PC-3 (cell line): Measurements from ENCODE around the gene ELL2. TPM values are rescaled to one million over a fixed set of nuclear protein-coding genes. Genes with fewer than 3 reads are reported as not detected.

Source experiments
- ATAC-seq: fragments of 200-7000 bp; cut with Tn5 transposase; 2 replicates; pipeline ENCODE4 v1.9.1; 2020; ENCODE audit warnings: mild to moderate bottlenecking, moderate library complexity
- BruUV-seq: library from RNA; stranded (reverse); fragments of 400-500 nt; replicated peaks from 2 replicates; lab custom pipeline; 2021; lab: Mats Ljungman, UMichigan
- CTCF ChIA-PET: fragments of 300-600 bp; sonication (Branson Sonifier 250); formaldehyde crosslinking; loops from one replicate; lab custom pipeline; 2022; ENCODE audit warnings: antibody characterized with exemption; lab: Charles Lee
- POLR2A ChIA-PET: fragments of 300-600 bp; sonication (Branson Sonifier 250); formaldehyde crosslinking; loops from one replicate; lab custom pipeline; 2022; ENCODE audit warnings: antibody characterized with exemption; ENCODE audit not compliant: unreplicated experiment; lab: Charles Lee
- DNase-seq: peaks from one replicate; pipeline ENCODE4 v3.0.0-alpha.2; 2015
- H2AFZ ChIP-seq: fragments of 300-600 bp; sonication (generic); 2 replicates; pipeline ENCODE4 v1.6.0; 2016; ENCODE audit warnings: antibody characterized with exemption, low read length
- H3F3A ChIP-seq: fragments of 300-600 bp; sonication (generic); one replicate; pipeline ENCODE4 v1.6.0; 2017; ENCODE audit warnings: antibody characterized with exemption, low read length, control low read depth, mild to moderate bottlenecking; ENCODE audit not compliant: unreplicated experiment
- H3K27ac ChIP-seq: fragments of 300-600 bp; sonication (generic); 2 replicates; pipeline ENCODE4 v1.5.1; 2016; ENCODE audit warnings: mild to moderate bottlenecking, low read length
- H3K27me3 ChIP-seq: fragments of 300-600 bp; sonication (generic); 2 replicates; pipeline ENCODE4 v1.6.1; 2016; ENCODE audit warnings: low read length, mixed read lengths
- H3K36me3 ChIP-seq: fragments of 300-600 bp; sonication (generic); 2 replicates; pipeline ENCODE4 v1.6.1; 2016; ENCODE audit warnings: low read depth, mixed run types, low read length, mixed read lengths
- H3K4me1 ChIP-seq: fragments of 300-600 bp; sonication (generic); 2 replicates; pipeline ENCODE4 v1.5.1; 2016; ENCODE audit warnings: low read length; ENCODE audit not compliant: insufficient read depth
- H3K4me2 ChIP-seq: fragments of 300-600 bp; sonication (generic); 2 replicates; pipeline ENCODE4 v1.6.0; 2016; ENCODE audit warnings: low read length
- H3K4me3 ChIP-seq: fragments of 300-600 bp; sonication (generic); 2 replicates; pipeline ENCODE4 v1.5.1; 2016; ENCODE audit warnings: mild to moderate bottlenecking, low read length, mixed read lengths
- H3K79me2 ChIP-seq: fragments of 300-600 bp; sonication (generic); 2 replicates; pipeline ENCODE4 v1.6.1; 2017; ENCODE audit warnings: low read length, mixed read lengths
- H3K9ac ChIP-seq: fragments of 300-600 bp; sonication (generic); 2 replicates; pipeline ENCODE4 v1.6.0; 2016; ENCODE audit warnings: mild to moderate bottlenecking, low read length
- H3K9me2 ChIP-seq: fragments of 300-600 bp; sonication (generic); replicated peaks from 2 replicates; pipeline ENCODE4 v1.6.1; 2016; ENCODE audit warnings: mixed run types, low read length, mixed read lengths
- H3K9me3 ChIP-seq: fragments of 300-600 bp; sonication (generic); 2 replicates; pipeline ENCODE4 v1.6.1; 2016; ENCODE audit warnings: low read length, mixed read lengths
- H4K20me1 ChIP-seq: fragments of 300-600 bp; sonication (generic); 2 replicates; pipeline ENCODE4 v1.6.1; 2016; ENCODE audit warnings: low read length, mixed read lengths
- EZH2 ChIP-seq: fragments of 300-600 bp; sonication (generic); IDR thresholded peaks from one replicate; pipeline ENCODE4 v1.6.1; 2017; ENCODE audit warnings: antibody characterized with exemption, mild to moderate bottlenecking, low read length; ENCODE audit not compliant: unreplicated experiment
- EZH2phosphoT487 ChIP-seq: fragments of 300-600 bp; sonication (generic); IDR thresholded peaks from 2 replicates; pipeline ENCODE4 v1.6.1; 2018; ENCODE audit warnings: mild to moderate bottlenecking, antibody characterized with exemption, low read length, borderline replicate concordance
- intact Hi-C: fragments of 100-400 bp; cut with micrococcal nuclease; formaldehyde crosslinking; loops from 2 replicates; pipeline ENCODE4 v1.9.0; 2023
- total RNA-seq: library from RNA; depleted of rRNA; stranded (reverse); fragments of >200 nt; gene quantifications from 2 replicates; pipeline ENCODE4 v1.2.3, GENCODE V29; 2014
- TF ChIP-seq, protein P1 (sequence below): fragments of 300-600 bp; sonication (generic); conservative IDR thresholded peaks from 2 replicates; pipeline ENCODE4 v1.5.1; 2017; ENCODE audit warnings: antibody characterized with exemption, low read depth, mild to moderate bottlenecking, low read length

The ELL2 gene
- total RNA-seq, 1 experiment from 2014 or later, result 72.2 TPM

DNA sequence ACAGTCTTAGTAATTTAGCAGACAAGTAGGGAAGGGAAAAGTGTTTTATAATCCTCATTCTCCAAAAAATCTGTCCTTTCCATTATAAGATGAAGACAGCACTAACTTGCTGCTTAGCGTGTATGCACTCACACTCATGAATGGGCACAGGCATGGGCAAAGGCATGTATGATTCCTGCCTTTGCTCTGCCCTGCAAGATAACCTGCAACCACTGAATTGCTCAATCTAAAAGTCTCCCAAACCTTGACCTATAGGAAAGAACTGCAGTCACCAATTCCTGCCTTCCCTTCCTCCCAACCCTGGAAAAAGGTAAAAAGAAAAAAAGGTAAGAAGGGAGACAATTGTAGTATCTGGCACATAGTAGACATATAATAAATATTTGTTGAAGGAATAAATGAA, 40.8 kb downstream of the ELL2 start:
- ChIA-PET CTCF (no interaction called here), POLR2A (no interaction called here)
- no peak overlapping the region for H2AFZ ChIP-seq
- TF ChIP-seq, protein P1, sequence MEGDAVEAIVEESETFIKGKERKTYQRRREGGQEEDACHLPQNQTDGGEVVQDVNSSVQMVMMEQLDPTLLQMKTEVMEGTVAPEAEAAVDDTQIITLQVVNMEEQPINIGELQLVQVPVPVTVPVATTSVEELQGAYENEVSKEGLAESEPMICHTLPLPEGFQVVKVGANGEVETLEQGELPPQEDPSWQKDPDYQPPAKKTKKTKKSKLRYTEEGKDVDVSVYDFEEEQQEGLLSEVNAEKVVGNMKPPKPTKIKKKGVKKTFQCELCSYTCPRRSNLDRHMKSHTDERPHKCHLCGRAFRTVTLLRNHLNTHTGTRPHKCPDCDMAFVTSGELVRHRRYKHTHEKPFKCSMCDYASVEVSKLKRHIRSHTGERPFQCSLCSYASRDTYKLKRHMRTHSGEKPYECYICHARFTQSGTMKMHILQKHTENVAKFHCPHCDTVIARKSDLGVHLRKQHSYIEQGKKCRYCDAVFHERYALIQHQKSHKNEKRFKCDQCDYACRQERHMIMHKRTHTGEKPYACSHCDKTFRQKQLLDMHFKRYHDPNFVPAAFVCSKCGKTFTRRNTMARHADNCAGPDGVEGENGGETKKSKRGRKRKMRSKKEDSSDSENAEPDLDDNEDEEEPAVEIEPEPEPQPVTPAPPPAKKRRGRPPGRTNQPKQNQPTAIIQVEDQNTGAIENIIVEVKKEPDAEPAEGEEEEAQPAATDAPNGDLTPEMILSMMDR, result no peak
- TF ChIP-seq EZH2 (no peak), EZH2phosphoT487 (no peak)
- H3K36me3 ChIP-seq, result peaks cover 11% of the 10 kb centered on the region
- DNase-seq, result no peak
- no peaks in the 10 kb centered on the region for H3K9me2 ChIP-seq
- H3K4me1 ChIP-seq, result no peaks in the 10 kb centered on the region
- no peak for ATAC-seq
- H3F3A ChIP-seq, result no peaks in the 10 kb centered on the region
- H3K4me2 ChIP-seq, result no peak overlapping the region
- no peak overlapping the region for H3K4me3 ChIP-seq
- H3K79me2 ChIP-seq, result peaks cover 93% of the 10 kb centered on the region
- no peaks in the 10 kb centered on the region for H3K9me3 ChIP-seq
- H3K27me3 ChIP-seq, result no peaks in the 10 kb centered on the region
- H3K9ac ChIP-seq, result no peak overlapping the region
- H3K27ac ChIP-seq, result no peak overlapping the region
- intact Hi-C loops, result no loop called here
- H4K20me1 ChIP-seq, result peaks cover 9% of the 10 kb centered on the region; the same call in 1 of the 2 replicates
- BruUV-seq, result no TSS peak

DNA sequence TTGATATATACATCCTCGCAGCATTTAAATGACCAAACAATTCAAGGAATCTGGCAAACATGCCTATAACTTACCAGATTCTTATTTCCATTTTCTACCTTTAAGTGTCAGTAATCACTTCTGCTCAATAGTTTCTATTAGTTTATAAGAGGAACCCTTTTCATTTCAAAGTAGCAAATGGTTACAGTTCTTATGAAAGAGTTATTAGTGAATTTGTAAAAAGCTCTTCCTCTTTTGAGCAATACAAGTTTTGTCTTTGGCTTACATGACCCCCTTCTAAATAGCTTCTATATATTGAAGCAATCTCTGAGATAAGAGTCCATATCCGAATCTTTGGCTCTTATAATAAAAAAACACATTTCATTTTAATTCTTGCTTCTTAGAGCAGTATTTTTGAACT, 42.0 kb downstream of the ELL2 start:
- no peaks in the 10 kb centered on the region for H3K9me2 ChIP-seq
- H3K27me3 ChIP-seq, result no peaks in the 10 kb centered on the region
- peaks cover 18% of the 10 kb centered on the region; the same call in 1 of the 2 replicates for H3K36me3 ChIP-seq
- H3F3A ChIP-seq, result no peaks in the 10 kb centered on the region
- intact Hi-C loops, result no loop called here
- no TSS peak for BruUV-seq
- H3K79me2 ChIP-seq, result peaks cover 91% of the 10 kb centered on the region
- DNase-seq (no peak), ATAC-seq (no peak)
- no peaks in the 10 kb centered on the region for H3K4me1 ChIP-seq
- no peak overlapping the region for H3K27ac ChIP-seq
- no peaks in the 10 kb centered on the region for H3K9me3 ChIP-seq
- no peak overlapping the region for H3K9ac ChIP-seq
- H2AFZ ChIP-seq, result no peak overlapping the region
- no peak overlapping the region for H3K4me3 ChIP-seq
- POLR2A ChIA-PET, result no interaction called here
- H3K4me2 ChIP-seq, result no peak overlapping the region
- peaks cover 9% of the 10 kb centered on the region; the same call in 1 of the 2 replicates for H4K20me1 ChIP-seq
- TF ChIP-seq, protein P1, result no peak
- TF ChIP-seq EZH2phosphoT487 (no peak), EZH2 (no peak)
- CTCF ChIA-PET, result no interaction called here

DNA sequence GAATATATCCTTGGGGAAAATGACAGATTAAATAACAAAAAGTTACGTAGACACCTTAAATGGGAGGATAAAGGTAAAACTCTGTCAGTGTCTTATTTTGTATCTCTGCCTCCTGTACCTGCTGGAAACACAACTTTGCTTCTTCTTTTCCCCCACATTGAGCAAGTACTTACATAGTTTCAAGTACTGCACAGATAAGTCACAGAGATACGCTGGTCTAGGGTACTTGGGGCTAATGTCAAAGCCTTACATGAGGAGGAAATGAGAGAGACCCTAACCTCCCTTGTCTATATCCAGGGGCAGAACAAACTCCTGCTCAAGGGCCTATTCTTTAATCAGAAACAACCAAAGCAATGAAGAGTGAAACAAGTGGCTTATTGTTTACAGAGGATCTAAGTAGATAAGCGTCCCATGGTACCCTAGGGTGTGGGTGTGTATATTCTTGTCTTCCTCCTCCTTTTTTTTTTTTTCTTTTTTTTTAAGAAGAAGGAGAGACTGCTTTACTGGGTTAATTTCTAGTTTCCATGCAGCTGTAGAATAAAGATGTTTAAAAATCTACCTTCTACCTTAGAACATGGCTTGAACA, 43.1 kb downstream of the ELL2 start:
- ChIA-PET POLR2A (no interaction called here), CTCF (no interaction called here)
- H3K9ac ChIP-seq, result no peak overlapping the region
- DNase-seq, result no peak
- intact Hi-C loops, result no loop called here
- peaks cover 84% of the 10 kb centered on the region for H3K79me2 ChIP-seq
- H3K27ac ChIP-seq, result no peak overlapping the region
- H3F3A ChIP-seq, result no peaks in the 10 kb centered on the region
- H3K4me1 ChIP-seq, result no peaks in the 10 kb centered on the region
- H3K4me2 ChIP-seq, result no peak overlapping the region
- no peaks in the 10 kb centered on the region for H3K9me3 ChIP-seq
- no peaks in the 10 kb centered on the region for H3K9me2 ChIP-seq
- no peak overlapping the region for H2AFZ ChIP-seq
- no peaks in the 10 kb centered on the region for H3K27me3 ChIP-seq
- peaks cover 16% of the 10 kb centered on the region; the same call in 1 of the 2 replicates for H3K36me3 ChIP-seq
- no peak overlapping the region for H3K4me3 ChIP-seq
- no TSS peak for BruUV-seq
- ATAC-seq, result no peak
- TF ChIP-seq EZH2phosphoT487, result no peak
- no peak for TF ChIP-seq EZH2
- TF ChIP-seq, protein P1, result no peak
- H4K20me1 ChIP-seq, result peaks cover 9% of the 10 kb centered on the region; the same call in 1 of the 2 replicates
